Epithelial cell of esophagus (primary cell): ENCODE data around the gene AFF1.

Source experiments
- DNase-seq: peaks from one replicate; pipeline ENCODE4 v3.0.0; 2010; ENCODE audit warnings: low read depth
- H3K4me3 ChIP-seq: 2 replicates; pipeline ENCODE4 v1.5.1; 2011; ENCODE audit warnings: mild to moderate bottlenecking, low read length, control low read depth
- CTCF ChIP-seq: IDR thresholded peaks from 2 replicates; pipeline ENCODE4 v1.5.1; 2011; ENCODE audit warnings: low read depth, mild to moderate bottlenecking, low read length, control low read depth, inconsistent platforms; ENCODE audit not compliant: insufficient read depth; ENCODE audit errors: missing control alignments

Gene AFF1

GRCh38 chr4:87152310-87153041 is 217.7 kb downstream of the AFF1 start:
- no peak overlapping the region for H3K4me3 ChIP-seq
- no peak for DNase-seq
- TF ChIP-seq CTCF, result no peak

- no peak for DNase-seq
- TF ChIP-seq CTCF, result no peak
- no peak overlapping the region for H3K4me3 ChIP-seq
These were observed 218.5 kb downstream of the AFF1 start for GRCh38 chr4:87153078-87153870.

GRCh38 chr4:87165892-87166291 is 231.1 kb downstream of the AFF1 start:
- no peak for DNase-seq
- no peak for TF ChIP-seq CTCF
- H3K4me3 ChIP-seq, result no peak overlapping the region

GRCh38 chr4:87166296-87166854 is 231.6 kb downstream of the AFF1 start:
- no peak for DNase-seq
- H3K4me3 ChIP-seq, result no peak overlapping the region
- no peak for TF ChIP-seq CTCF

GRCh38 chr4:87171944-87172343 is 237.1 kb downstream of the AFF1 start:
- no peak for DNase-seq
- H3K4me3 ChIP-seq, result no peak overlapping the region
- TF ChIP-seq CTCF, result no peak

GRCh38 chr4:87174672-87175071 is 239.9 kb downstream of the AFF1 start:
- H3K4me3 ChIP-seq, result no peak overlapping the region
- TF ChIP-seq CTCF, result no peak

More at GRCh38 chr4:87174672-87175071, 239.9 kb downstream of the AFF1 start:
- DNase-seq, result no peak
